PC-9 (cell line): ENCODE data around the gene MTG1.

Source experiments
- CTCF ChIP-seq: fragments of 200-600 bp; sonication (generic); conservative IDR thresholded peaks from 2 replicates; pipeline ENCODE4 v1.6.1; 2017; ENCODE audit warnings: mixed run types, antibody characterized with exemption, mild to moderate bottlenecking, moderate library complexity
- EZH2 ChIP-seq: fragments of 200-600 bp; sonication (generic); IDR thresholded peaks from 2 replicates; pipeline ENCODE4 v1.8.0; 2017; ENCODE audit warnings: antibody characterized with exemption, low read depth

- no peak for TF ChIP-seq CTCF
- TF ChIP-seq EZH2: no peak
These were observed 3.2 kb upstream of the MTG1 start for GRCh38 chr10:133390597-133391248.
